Adrenal gland (tissue), 5 donors: ENCODE data around the gene PRKN.

Experiments used
- POLR2A ChIP-seq, 2 donors: fragments of 450-650 bp; IDR thresholded peaks; one replicate each; pipeline ENCODE4 v1.6.1; 2017; ENCODE audit warnings: antibody characterized with exemption in 2 of 2, mild to moderate bottlenecking in 2 of 2, moderate library complexity in 1 of 2
- TF ChIP-seq, protein P1 (sequence below), 6 experiments: fragments of 450-650 bp in 4 of 6; fragments of 200-600 bp in 2 of 6; sonication (generic) in 1 of 6; IDR thresholded peaks; 1 replicate in 5 of 6; 2 replicates in 1 of 6; pipeline versions ENCODE4 v1.5.1 to v1.8.0; 2016 to 2021; ENCODE audit warnings: antibody characterized with exemption in 6 of 6, mild to moderate bottlenecking in 2 of 6, moderate library complexity in 1 of 6
- donor health status: DM: no; HTN: no; CAD: no.

DNA sequence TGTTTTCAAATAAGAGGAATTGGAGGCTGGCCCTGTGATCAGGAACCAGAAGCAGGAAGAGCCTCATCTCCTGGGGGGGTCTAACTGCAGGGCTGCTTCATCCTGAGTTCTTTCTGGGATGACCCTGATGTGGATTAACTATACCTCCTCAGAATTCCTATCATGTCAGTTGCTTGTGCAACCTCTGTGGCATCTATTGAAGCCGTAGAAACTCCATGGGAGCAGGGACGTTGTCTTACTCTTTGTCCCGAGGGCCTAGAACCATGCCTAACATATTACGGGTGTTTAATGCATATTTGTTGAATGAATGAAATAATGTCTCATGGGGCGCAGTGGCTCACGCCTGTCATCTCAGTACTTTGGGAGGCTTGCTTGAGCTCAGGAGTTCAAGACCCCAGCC lies 1343.6 kb downstream of the PRKN start:
- TF ChIP-seq, protein P1, sequence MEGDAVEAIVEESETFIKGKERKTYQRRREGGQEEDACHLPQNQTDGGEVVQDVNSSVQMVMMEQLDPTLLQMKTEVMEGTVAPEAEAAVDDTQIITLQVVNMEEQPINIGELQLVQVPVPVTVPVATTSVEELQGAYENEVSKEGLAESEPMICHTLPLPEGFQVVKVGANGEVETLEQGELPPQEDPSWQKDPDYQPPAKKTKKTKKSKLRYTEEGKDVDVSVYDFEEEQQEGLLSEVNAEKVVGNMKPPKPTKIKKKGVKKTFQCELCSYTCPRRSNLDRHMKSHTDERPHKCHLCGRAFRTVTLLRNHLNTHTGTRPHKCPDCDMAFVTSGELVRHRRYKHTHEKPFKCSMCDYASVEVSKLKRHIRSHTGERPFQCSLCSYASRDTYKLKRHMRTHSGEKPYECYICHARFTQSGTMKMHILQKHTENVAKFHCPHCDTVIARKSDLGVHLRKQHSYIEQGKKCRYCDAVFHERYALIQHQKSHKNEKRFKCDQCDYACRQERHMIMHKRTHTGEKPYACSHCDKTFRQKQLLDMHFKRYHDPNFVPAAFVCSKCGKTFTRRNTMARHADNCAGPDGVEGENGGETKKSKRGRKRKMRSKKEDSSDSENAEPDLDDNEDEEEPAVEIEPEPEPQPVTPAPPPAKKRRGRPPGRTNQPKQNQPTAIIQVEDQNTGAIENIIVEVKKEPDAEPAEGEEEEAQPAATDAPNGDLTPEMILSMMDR (IDR thresholded peaks at IDR 0.05), result no peak
- TF ChIP-seq POLR2A (IDR thresholded peaks at IDR 0.05), result no peak
